Esophagus muscularis mucosa (tissue), 4 donors: Measurements from ENCODE around the gene DPF3.

Source experiments
- CTCF ChIP-seq, 3 experiments: fragments of 200-600 bp in 2 of 3; fragments of 450-650 bp in 1 of 3; sonication (generic) in 2 of 3; IDR thresholded peaks; one replicate each; pipeline ENCODE4 v1.5.1; 2017 to 2019; ENCODE audit warnings: antibody characterized with exemption in 3 of 3, mild to moderate bottlenecking in 2 of 3, moderate library complexity in 1 of 3
- EP300 ChIP-seq: sonication (generic); formaldehyde crosslinking; IDR thresholded peaks from one replicate; pipeline ENCODE4 v1.6.1; 2017; ENCODE audit warnings: antibody characterized with exemption
- POLR2A ChIP-seq: fragments of 450-650 bp; IDR thresholded peaks from one replicate; pipeline ENCODE4 v1.6.1; 2017; ENCODE audit warnings: antibody characterized with exemption, moderate library complexity, mild to moderate bottlenecking, low read depth
- POLR2AphosphoS5 ChIP-seq, 2 donors: sonication (generic); formaldehyde crosslinking; IDR thresholded peaks; one replicate each; pipeline ENCODE4 v1.6.1; 2017; ENCODE audit warnings: antibody characterized with exemption in 2 of 2

DNA sequence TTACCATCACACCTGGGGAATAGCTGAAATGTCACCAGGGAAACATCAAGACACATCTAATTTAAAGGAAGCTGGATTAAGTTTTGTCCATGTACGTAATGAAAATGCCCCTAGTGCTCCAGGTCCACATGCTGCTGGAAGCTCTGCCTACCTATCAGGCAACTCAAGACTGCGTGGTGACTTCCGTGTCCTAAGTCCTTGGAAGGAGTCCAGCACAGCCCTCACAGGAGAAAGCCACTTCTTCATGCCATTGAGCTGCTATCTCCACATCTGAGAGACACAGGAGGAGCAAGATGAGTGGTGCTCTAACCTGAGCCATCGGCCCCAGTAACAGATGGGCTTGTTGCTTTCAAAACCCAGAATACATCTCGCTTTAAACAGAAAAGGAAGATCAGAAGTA, 316.4 kb downstream of the DPF3 start:
- no peak for TF ChIP-seq POLR2A
- TF ChIP-seq CTCF (IDR thresholded peaks at IDR 0.05) = no peak
- TF ChIP-seq EP300 = no peak
- TF ChIP-seq POLR2AphosphoS5 (IDR thresholded peaks at IDR 0.05) = no peak
